Keratinocyte (primary cell): ENCODE data around the gene CLDN19. TPM values are rescaled to one million over a fixed set of nuclear protein-coding genes. Genes with fewer than 3 reads are reported as not detected.
"Not testable (repeated sequence)": the region's sequence is repeated elsewhere in the genome, so short reads cannot be mapped to it uniquely, and the experiment has no call there.

Experiments
- DNase-seq: peaks from one replicate; pipeline ENCODE4 v3.0.0-alpha.2; 2011; ENCODE audit warnings: low read depth, missing footprints, low spot score
- FAIRE-seq: peaks from 2 replicates; lab custom pipeline; 2011; peaks lifted over from hg19 to GRCh38; lab: Jason Lieb, UNC
- H2AFZ ChIP-seq: 2 replicates; pipeline ENCODE4 v1.6.0; 2012; ENCODE audit warnings: low read length, control low read depth, inconsistent platforms; ENCODE audit not compliant: control insufficient read depth
- H3K27ac ChIP-seq: 2 replicates; pipeline ENCODE4 v1.5.1; 2011; ENCODE audit warnings: low read length; ENCODE audit not compliant: control insufficient read depth, insufficient read depth
- H3K27me3 ChIP-seq: 3 replicates; pipeline ENCODE4 v1.6.0; 2011; ENCODE audit warnings: low read length; ENCODE audit not compliant: control insufficient read depth, insufficient read depth; ENCODE audit errors: extremely low read depth
- H3K36me3 ChIP-seq, 2 experiments: 2 replicates in 1 of 2; 3 replicates in 1 of 2; pipeline ENCODE4 v1.5.1; 2011; ENCODE audit warnings: low read length in 2 of 2, mild to moderate bottlenecking in 1 of 2; ENCODE audit not compliant: control insufficient read depth in 2 of 2, insufficient read depth in 2 of 2; ENCODE audit errors: extremely low read depth in 1 of 2
- H3K4me1 ChIP-seq: 3 replicates; pipeline ENCODE4 v1.5.1; 2011; ENCODE audit warnings: low read length; ENCODE audit not compliant: control insufficient read depth, insufficient read depth; ENCODE audit errors: extremely low read depth
- H3K4me2 ChIP-seq: 3 replicates; pipeline ENCODE4 v1.6.0; 2011; ENCODE audit warnings: low read depth, low read length; ENCODE audit not compliant: control insufficient read depth, insufficient read depth; ENCODE audit errors: extremely low read depth
- H3K4me3 ChIP-seq, 3 experiments: fragments of 200-600 bp in 1 of 3; sonication (generic) in 1 of 3; 2 replicates in 2 of 3; 3 replicates in 1 of 3; pipeline ENCODE4 v1.5.1; 2011 to 2016; ENCODE audit warnings: low read length in 3 of 3, mild to moderate bottlenecking in 3 of 3, control low read depth in 2 of 3, inconsistent platforms in 1 of 3, low read depth in 1 of 3, mixed read lengths in 1 of 3, mixed run types in 1 of 3, moderate library complexity in 1 of 3; ENCODE audit not compliant: control insufficient read depth in 2 of 3, insufficient read depth in 2 of 3; ENCODE audit errors: extremely low read depth in 1 of 3
- H3K79me2 ChIP-seq: 2 replicates; pipeline ENCODE4 v1.6.0; 2012; ENCODE audit warnings: low read length; ENCODE audit not compliant: control insufficient read depth, insufficient read depth
- H3K9ac ChIP-seq: 3 replicates; pipeline ENCODE4 v1.6.0; 2011; ENCODE audit warnings: low read length; ENCODE audit not compliant: control insufficient read depth, insufficient read depth; ENCODE audit errors: extremely low read depth
- H3K9me1 ChIP-seq: 3 replicates; pipeline ENCODE4 v1.6.0; 2011; ENCODE audit warnings: low read length; ENCODE audit not compliant: control insufficient read depth, insufficient read depth; ENCODE audit errors: extremely low read depth
- H3K9me3 ChIP-seq: 2 replicates; pipeline ENCODE4 v1.5.1; 2012; ENCODE audit warnings: low read depth, low read length; ENCODE audit not compliant: control insufficient read depth
- H4K20me1 ChIP-seq: 3 replicates; pipeline ENCODE4 v1.6.0; 2011; ENCODE audit warnings: low read length; ENCODE audit not compliant: control insufficient read depth, insufficient read depth; ENCODE audit errors: extremely low read depth
- CTCF ChIP-seq, 3 experiments: IDR thresholded peaks in 1 of 3; conservative IDR thresholded peaks in 1 of 3; optimal IDR thresholded peaks in 1 of 3; 2 replicates in 2 of 3; 3 replicates in 1 of 3; pipeline versions ENCODE3 to v1.5.1; 2011; ENCODE audit warnings: low read length in 3 of 3, mild to moderate bottlenecking in 3 of 3, moderate library complexity in 2 of 3, control low read depth in 1 of 3, inconsistent platforms in 1 of 3; ENCODE audit not compliant: insufficient read depth in 2 of 3; ENCODE audit errors: extremely low read depth in 1 of 3
- EZH2 ChIP-seq: IDR thresholded peaks from one replicate; pipeline ENCODE4 v1.6.1; 2012; ENCODE audit warnings: inconsistent platforms, mild to moderate bottlenecking, low read length, moderate library complexity
- dilution Hi-C: fragments of 300-500 bp; cut with MboI; formaldehyde crosslinking; loops from one replicate; pipeline ENCODE4 v1.7.0; 2020; ENCODE audit warnings: low sequenced_read_pairs; ENCODE audit not compliant: extremely low pct_ligation_motif_present
- polyA plus RNA-seq, 5 experiments: library from polyadenylated mRNA; depleted of rRNA in 3 of 5; stranded (reverse) in 3 of 5; stranded (forward) in 1 of 5; unstranded in 1 of 5; fragments of >200 nt; gene quantifications; 1 replicate in 1 of 5; 2 replicates in 3 of 5; 3 replicates in 1 of 5; pipeline versions ENCODE4 v1.2.1 to v1.2.3, GENCODE V29; 2011 to 2012; ENCODE audit warnings: missing spikeins in 2 of 5, low read depth in 1 of 5, low replicate concordance in 1 of 5

CLDN19 gene
- polyA plus RNA-seq, 1 donor (not counting 4 experiments of a cell fraction or from before 2014, with no cell fraction given) = not detected

DNA sequence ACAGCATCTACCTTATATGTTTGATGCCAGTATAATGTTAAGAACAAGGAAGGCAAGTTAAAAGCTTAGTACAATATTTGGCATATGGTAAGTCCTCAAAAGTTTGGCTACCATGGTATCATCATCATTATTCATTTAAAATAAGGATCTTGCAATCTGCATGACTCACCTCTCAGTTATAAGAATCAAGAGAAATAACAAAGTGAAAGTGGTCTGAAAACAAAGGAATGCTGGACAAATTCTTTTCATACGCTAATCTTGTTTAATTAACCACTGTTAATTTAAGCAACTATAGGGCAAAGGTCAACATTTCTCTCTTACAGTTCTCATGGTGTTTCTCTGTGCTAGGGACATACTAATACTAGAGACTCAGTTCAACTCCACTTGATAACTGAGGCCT is 13.0 kb upstream of the CLDN19 start:
- DNase-seq = no peak
- Histone ChIP-seq H3K9me3 (no peaks in the 10 kb centered on the region), H3K27me3 (no peaks in the 10 kb centered on the region), H3K9me1 (peaks cover 3% of the 10 kb centered on the region), H3K4me3 (no peak overlapping the region), H2AFZ (no peak overlapping the region), H4K20me1 (no peaks in the 10 kb centered on the region), H3K9ac (no peak overlapping the region), H3K4me2 (no peak overlapping the region), H3K79me2 (no peaks in the 10 kb centered on the region), H3K36me3 (peaks cover 33 to 44% of the 10 kb centered on the region in 2 experiments), H3K4me1 (peaks cover 6% of the 10 kb centered on the region), H3K27ac (no peak overlapping the region)
- TF ChIP-seq CTCF (optimal IDR thresholded peaks at IDR 0.05 in 1 of 3, IDR thresholded peaks at IDR 0.05 in 1 of 3, conservative IDR thresholded peaks at IDR 0.05 in 1 of 3; ENCODE audit: extremely low read depth in 1 of 3, insufficient read depth in 2 of 3, low read length in 3 of 3) = no peak
- no peak for TF ChIP-seq EZH2
- peak; percentile 23 for FAIRE-seq
- dilution Hi-C loops = no loop called here

DNA sequence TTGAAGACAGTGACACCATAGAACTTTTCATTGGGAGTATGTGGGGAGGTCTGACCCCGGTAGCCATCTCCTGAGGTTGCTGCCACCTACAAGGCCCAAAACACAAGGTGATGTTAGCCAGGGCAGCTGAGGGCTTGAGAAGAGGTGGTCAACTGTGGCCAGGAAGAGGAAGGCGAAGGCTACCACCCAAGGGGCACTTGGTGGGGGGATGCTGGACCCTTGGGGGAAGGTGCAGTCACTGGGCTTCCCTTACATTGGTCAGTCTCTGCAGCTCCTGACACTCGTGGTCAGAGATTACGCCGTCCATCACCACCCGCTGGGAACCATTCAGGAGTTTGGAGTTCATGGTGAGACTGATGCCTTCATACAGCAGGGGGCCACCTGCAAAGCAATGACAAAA is 12.2 kb upstream of the CLDN19 start:
- Histone ChIP-seq H4K20me1 (no peaks in the 10 kb centered on the region), H3K9me3 (no peaks in the 10 kb centered on the region)
- no peak for FAIRE-seq

GRCh38 chr1:42751511-42752070 is 11.6 kb upstream of the CLDN19 start:
- not testable (repeated sequence) for FAIRE-seq, H2AFZ ChIP-seq
- H3K36me3 ChIP-seq = peaks cover 38 to 41% of the 10 kb centered on the region in 2 experiments

More for the DNA sequence above, 12.2 kb upstream of the CLDN19 start:
- Histone ChIP-seq H3K27me3 (no peaks in the 10 kb centered on the region), H3K4me1 (peaks cover 4% of the 10 kb centered on the region), H3K27ac (no peak overlapping the region), H3K36me3 (peaks cover 39 to 40% of the 10 kb centered on the region in 2 experiments), H3K79me2 (no peaks in the 10 kb centered on the region), H2AFZ (no peak overlapping the region), H3K4me3 (no peak overlapping the region), H3K9me1 (peaks cover 3% of the 10 kb centered on the region), H3K9ac (no peak overlapping the region), H3K4me2 (no peak overlapping the region)
- TF ChIP-seq EZH2 (no peak), CTCF (optimal IDR thresholded peaks at IDR 0.05 in 1 of 3, IDR thresholded peaks at IDR 0.05 in 1 of 3, conservative IDR thresholded peaks at IDR 0.05 in 1 of 3; ENCODE audit: extremely low read depth in 1 of 3, insufficient read depth in 2 of 3, low read length in 3 of 3) (no peak)
- no peak for DNase-seq
- dilution Hi-C loops = no loop called here

More at GRCh38 chr1:42751511-42752070, 11.6 kb upstream of the CLDN19 start:
- H3K4me3 ChIP-seq, H3K4me2 ChIP-seq, H3K27ac ChIP-seq, H3K27me3 ChIP-seq, H4K20me1 ChIP-seq, H3K9ac ChIP-seq, DNase-seq, H3K9me1 ChIP-seq, H3K79me2 ChIP-seq, H3K4me1 ChIP-seq, H3K9me3 ChIP-seq, dilution Hi-C loops: not testable (repeated sequence)
